T-helper 2 cell (primary cell): ENCODE measurements around the gene S1PR5.
"Not testable (repeated sequence)": the region's sequence is repeated elsewhere in the genome, so short reads cannot be mapped to it uniquely, and the experiment has no call there.

ENCODE experiments used
- DNase-seq, 5 experiments: peaks; one replicate each; pipeline versions ENCODE4 v3.0.0 to v3.0.0-alpha.2; 2012 to 2022

S1PR5 gene

GRCh38 chr19:10544242-10544752 lies 27.1 kb upstream of the S1PR5 start:
- no peak for DNase-seq

GRCh38 chr19:10543420-10544241 lies 26.4 kb upstream of the S1PR5 start, which contains the start of gene ATG4D:
Gene ATG4D (plus strand): TSS chr19:10543904. CDS start chr19:10544091, 187 bp downstream.
- DNase-seq, result peak; percentile 64 to 82 (median 77)

GRCh38 chr19:10543059-10543419 lies 25.8 kb upstream of the S1PR5 start:
- DNase-seq, result no peak

GRCh38 chr19:10539016-10539415 lies 21.8 kb upstream of the S1PR5 start:
- not testable (repeated sequence) for DNase-seq

GRCh38 chr19:10538204-10538983 lies 21.1 kb upstream of the S1PR5 start:
- no peak for DNase-seq

GRCh38 chr19:10537668-10538067 lies 20.4 kb upstream of the S1PR5 start:
- DNase-seq, result no peak

- no peak for DNase-seq
These were observed 18.4 kb upstream of the S1PR5 start for GRCh38 chr19:10535613-10536012.

- DNase-seq, result no peak
These were observed 16.6 kb upstream of the S1PR5 start for GRCh38 chr19:10533646-10534386.

- DNase-seq, result no peak
These were observed 15.2 kb upstream of the S1PR5 start for GRCh38 chr19:10532457-10532856.

GRCh38 chr19:10526887-10527286 lies 9.6 kb upstream of the S1PR5 start:
- not testable (repeated sequence) for DNase-seq

GRCh38 chr19:10525636-10526035 lies 8.4 kb upstream of the S1PR5 start:
- no peak for DNase-seq

- DNase-seq, result peak in 1 of 5 experiments; percentile 84
These were observed 5.9 kb upstream of the S1PR5 start for GRCh38 chr19:10523135-10523636.

- no peak for DNase-seq
These were observed 4.4 kb upstream of the S1PR5 start for GRCh38 chr19:10521461-10522171.

- DNase-seq, result no peak
These were observed 3.5 kb upstream of the S1PR5 start for GRCh38 chr19:10520652-10521318.

GRCh38 chr19:10519421-10519820 lies 2.2 kb upstream of the S1PR5 start:
- DNase-seq, result no peak

- peak in 1 of 5 experiments; percentile 69 for DNase-seq
These were observed 1.5 kb upstream of the S1PR5 start for GRCh38 chr19:10518444-10519361.

GRCh38 chr19:10517760-10518443 lies 655 bp upstream of the S1PR5 start:
- DNase-seq, result peak in 2 of 5 experiments; percentile 43 to 68

GRCh38 chr19:10516671-10517286 lies 468 bp downstream of the S1PR5 start:
- DNase-seq, result peak in 1 of 5 experiments; percentile 58

GRCh38 chr19:10516064-10516385 lies 1.2 kb downstream of the S1PR5 start:
- peak in 1 of 5 experiments; percentile 86 for DNase-seq
